SKM-1 (cell line): Measurements from ENCODE around the gene THBS2.
"Not testable (repeated sequence)": the region's sequence is repeated elsewhere in the genome, so short reads cannot be mapped to it uniquely, and the experiment has no call there.

Source experiments
- DNase-seq: peaks from one replicate; lab custom pipeline; 2025; ENCODE audit not compliant: unreplicated experiment; lab: John Stamatoyannopoulos, UW

Gene THBS2

GRCh38 chr6:169273511-169273910 is 19.9 kb upstream of the THBS2 start:
- no peak for DNase-seq

- DNase-seq, result no peak
These were observed 18.2 kb upstream of the THBS2 start for GRCh38 chr6:169271877-169272216.

- no peak for DNase-seq
These were observed 17.7 kb upstream of the THBS2 start for GRCh38 chr6:169271158-169271876.

GRCh38 chr6:169270077-169270380 is 16.4 kb upstream of the THBS2 start:
- not testable (repeated sequence) for DNase-seq

GRCh38 chr6:169269180-169270076 is 15.8 kb upstream of the THBS2 start:
- DNase-seq, result peak; percentile 46

GRCh38 chr6:169268276-169268675 is 14.6 kb upstream of the THBS2 start:
- DNase-seq, result no peak

GRCh38 chr6:169266746-169267591 is 13.3 kb upstream of the THBS2 start:
- DNase-seq, result no peak

GRCh38 chr6:169266261-169266660 is 12.6 kb upstream of the THBS2 start:
- DNase-seq, result no peak

GRCh38 chr6:169265486-169266131 is 12.0 kb upstream of the THBS2 start:
- DNase-seq, result no peak

- no peak for DNase-seq
These were observed 10.4 kb upstream of the THBS2 start for GRCh38 chr6:169263836-169264608.

GRCh38 chr6:169263374-169263773 is 9.7 kb upstream of the THBS2 start:
- no peak for DNase-seq

- DNase-seq, result not testable (repeated sequence)
These were observed 9.0 kb upstream of the THBS2 start for GRCh38 chr6:169262602-169263001.

- DNase-seq, result no peak
These were observed 2.9 kb upstream of the THBS2 start for GRCh38 chr6:169256518-169256917.

GRCh38 chr6:169256061-169256460 is 2.4 kb upstream of the THBS2 start:
- DNase-seq, result no peak

- DNase-seq, result no peak
These were observed 2.0 kb upstream of the THBS2 start for GRCh38 chr6:169255643-169256042.

GRCh38 chr6:169254456-169255316 is 1.0 kb upstream of the THBS2 start:
- no peak for DNase-seq

GRCh38 chr6:169252505-169253189 is 999 bp downstream of the THBS2 start:
- DNase-seq, result no peak

- DNase-seq, result no peak
These were observed 1.7 kb downstream of the THBS2 start for GRCh38 chr6:169251822-169252504.
